ENCODE data around the gene MYO15A.

The MYO15A gene

DNA sequence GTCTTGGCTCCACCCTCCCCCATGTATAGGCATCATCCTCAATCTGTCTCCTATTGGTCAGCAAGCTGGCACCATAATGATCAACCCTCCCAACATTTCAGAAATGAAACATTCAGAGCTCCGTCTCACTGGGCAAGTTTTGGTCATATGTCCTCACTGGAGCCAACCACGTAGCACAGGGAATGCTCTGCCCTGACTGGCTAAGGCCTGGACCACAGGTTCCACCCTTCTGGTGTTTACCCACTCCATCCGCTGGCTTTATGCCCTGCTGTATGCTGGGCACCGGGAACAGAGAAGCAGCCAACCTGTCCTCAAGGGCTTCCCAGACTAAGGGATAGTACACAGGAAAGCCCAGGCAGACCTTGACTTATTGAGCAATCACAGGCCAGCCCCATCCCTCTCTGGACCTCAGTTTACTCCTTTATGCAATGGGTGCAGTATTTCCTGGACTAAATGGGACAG, 20.5 kb downstream of the MYO15A start:
- peak; percentile 59 for DNase-seq (ENCODE audit: low spot score)

DNA sequence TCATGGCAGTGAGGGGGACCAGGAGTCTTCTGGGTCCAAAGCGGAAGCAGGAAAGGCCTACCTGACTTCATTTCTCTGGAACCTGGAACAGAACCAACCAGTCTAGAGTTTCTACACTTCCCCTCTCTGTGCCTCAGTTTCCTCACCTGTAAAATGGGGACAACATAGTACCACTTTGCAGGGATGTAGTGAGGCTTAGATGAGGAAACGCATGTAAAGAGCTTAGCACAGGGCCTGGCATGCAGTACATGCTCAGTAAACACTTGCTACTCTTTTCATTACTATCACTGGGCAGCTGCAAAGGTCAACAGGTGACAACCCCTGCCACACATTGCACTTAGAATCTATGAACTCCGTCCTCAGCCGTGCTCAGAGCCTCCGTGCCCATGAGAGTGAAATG, 24.2 kb downstream of the MYO15A start:
- no peak for DNase-seq (ENCODE audit: low spot score)

DNA sequence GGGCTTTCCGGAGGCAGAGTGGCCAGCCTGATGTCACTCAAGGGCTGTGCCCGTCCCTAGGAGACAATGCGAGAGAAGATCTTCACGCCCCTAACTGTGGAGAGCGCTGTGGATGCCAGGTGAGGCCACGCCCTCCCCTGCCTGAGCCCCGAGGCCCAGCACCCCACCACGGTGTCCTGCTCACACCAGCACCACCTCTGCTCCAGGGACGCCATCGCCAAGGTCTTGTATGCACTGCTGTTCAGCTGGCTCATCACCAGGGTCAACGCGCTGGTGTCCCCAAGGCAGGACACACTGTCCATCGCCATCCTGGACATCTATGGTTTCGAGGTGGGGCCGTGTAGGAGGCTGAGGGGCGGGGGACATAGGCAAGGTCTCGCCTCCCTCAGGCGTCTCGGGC, 27.8 kb downstream of the MYO15A start:
- DNase-seq (ENCODE audit: low spot score) = no peak

DNA sequence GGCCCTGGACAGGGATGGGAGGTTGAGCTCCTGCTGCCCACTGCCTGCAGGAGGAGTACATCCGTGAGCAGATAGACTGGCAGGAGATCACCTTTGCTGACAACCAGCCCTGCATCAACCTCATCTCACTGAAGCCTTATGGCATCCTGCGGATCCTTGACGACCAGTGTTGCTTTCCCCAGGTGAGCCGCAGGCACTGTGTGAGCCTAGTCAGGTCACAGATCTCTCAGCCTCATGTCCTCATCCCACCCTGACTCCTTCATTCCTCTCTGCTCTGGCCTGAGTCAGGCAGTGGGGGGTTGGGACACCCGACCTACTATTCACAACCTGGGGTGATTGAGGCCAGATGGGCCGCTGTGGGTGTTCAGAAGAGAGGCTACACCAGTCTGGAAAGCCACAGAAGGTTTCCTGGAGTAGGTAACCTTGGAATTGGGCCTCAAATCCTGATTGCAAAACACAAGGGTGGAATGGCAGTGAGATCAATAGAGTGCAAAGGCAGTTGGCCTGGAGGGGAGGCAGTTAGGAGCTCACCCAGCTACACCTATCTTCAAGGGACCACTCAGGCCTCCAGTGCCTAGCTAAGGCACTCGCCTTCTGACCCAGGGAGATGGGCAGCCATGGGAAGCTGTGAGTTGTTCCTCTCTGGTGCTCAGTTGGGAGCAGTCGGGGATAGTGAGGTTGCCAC, 29.7 kb downstream of the MYO15A start:
- no peak for DNase-seq (ENCODE audit: low spot score)

DNA sequence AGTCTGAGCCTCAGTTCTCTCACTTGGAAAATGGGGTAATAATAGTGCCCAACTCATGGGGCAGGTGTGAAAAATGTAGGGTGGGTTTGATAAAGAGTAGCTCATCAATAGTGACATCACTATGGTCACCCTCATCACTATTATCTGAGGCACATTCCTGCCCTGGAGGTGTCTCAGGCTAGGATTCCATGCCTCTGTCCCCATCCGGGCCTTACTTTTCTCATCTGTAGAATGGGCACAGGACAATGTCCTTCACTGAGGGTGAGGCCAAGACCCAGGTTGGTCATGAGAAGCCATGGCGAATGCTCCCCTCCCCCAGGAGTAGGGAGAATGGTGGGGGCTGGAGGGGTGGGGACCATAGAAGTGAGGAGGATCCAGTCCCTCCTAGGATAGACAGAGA, 30.5 kb downstream of the MYO15A start:
- no peak for DNase-seq (ENCODE audit: low spot score)

DNA sequence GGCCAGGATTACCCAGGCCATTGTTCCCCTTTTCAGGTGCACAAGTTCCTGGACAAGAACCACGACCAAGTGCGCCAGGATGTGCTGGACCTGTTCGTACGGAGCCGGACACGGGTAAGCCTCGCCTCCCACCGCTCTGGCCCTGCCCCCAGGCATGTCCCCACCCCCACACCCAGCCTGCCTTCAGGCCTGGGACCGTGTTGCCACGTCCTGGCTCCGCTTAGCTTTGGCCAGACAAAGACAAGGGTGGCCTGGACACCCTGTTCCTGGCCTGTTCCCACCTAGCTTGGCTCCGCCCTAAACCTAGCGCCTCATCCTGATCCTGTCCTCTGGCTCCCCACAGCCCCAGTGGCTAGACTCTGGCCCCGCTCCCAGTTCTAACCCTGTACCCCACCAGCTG, 30.9 kb downstream of the MYO15A start:
- no peak for DNase-seq (ENCODE audit: low spot score)

DNA sequence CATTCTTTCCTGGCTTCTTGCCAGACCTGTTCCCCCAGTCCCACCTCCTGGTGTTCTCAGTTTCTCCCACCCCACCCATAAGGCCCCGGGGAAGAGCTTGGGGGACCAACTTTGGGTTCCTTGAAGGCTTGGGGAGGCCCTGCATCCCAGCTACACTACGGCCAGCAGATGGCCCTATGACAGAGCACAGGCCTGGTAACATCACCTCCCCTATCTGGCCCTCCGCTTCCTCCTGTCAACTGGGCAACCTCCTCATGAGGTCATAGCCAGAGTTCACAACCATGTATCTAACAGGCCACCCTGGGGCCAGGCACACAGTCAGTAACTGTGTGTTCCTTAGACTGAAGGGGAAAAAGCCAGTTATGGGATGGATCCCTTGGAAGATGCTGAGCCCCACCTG, 31.4 kb downstream of the MYO15A start:
- DNase-seq (ENCODE audit: low spot score) = peak; percentile 61

DNA sequence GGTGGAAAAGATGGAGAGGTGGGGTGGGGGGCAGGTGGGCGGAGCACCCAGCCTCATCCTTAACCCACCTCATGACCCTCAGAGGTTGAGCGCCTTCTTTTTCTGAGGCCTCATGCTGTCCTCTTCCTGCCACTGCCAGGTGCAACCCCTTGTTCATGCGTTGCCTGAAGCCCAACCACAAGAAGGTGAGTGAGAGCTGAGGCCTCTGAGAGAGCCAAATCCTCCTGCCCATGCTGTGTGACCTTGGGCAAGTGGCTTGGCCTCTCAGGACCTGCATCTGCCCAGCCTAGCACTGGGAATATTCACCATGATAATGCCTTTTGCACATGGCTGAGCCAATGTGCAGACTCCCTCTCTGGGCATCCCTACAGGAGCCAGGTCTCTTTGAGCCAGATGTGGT, 32.1 kb downstream of the MYO15A start:
- DNase-seq (ENCODE audit: low spot score) = no peak

DNA sequence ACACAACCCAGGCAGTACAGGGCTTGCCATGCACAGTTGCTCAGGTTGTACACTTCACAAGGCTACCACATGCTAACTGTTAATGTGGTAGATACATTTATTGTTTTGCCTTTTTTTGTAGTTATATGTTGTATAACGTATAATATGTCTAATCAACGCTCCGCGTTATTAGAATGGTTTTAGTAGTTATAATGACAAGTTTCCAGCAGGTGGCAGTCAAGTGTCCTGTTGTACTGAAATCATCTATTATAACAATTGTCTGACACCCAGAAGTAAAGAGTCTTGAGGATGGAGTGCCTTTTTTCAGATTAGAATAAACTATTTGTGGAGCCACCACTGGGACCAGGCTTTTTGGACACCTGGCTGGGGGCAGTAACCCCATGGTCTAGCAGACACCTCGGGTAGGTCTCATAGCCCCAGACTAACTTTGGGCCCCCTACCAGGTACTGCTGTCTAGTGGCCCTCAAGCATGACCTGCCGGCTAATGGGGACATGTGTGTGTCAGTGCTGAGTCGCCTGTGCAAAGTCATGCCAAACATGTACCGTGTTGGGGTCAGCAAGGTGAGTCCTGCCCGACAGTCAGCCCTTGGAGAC, 32.8 kb downstream of the MYO15A start:
- DNase-seq (ENCODE audit: low spot score) = peak; percentile 68

DNA sequence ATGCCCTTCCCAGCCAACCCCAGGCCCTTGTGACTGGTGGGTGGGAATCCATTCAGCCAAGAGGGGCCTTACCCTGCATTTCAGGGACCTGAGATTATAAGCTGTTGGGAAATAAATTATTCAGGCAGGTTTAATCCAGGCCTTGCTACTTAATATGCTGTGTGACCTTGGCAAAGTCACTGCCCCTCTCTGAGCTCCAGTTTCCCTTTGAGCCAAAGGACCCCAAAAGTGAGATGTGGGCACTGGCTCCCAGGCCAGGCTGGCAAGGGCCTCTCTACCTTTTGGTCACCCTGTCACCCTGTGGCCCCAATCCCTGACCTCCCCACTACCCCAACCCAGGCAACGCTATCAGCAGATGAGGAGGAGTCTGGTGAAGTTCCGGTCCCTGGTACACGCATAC, 33.9 kb downstream of the MYO15A start:
- no peak for DNase-seq (ENCODE audit: low spot score)

DNA sequence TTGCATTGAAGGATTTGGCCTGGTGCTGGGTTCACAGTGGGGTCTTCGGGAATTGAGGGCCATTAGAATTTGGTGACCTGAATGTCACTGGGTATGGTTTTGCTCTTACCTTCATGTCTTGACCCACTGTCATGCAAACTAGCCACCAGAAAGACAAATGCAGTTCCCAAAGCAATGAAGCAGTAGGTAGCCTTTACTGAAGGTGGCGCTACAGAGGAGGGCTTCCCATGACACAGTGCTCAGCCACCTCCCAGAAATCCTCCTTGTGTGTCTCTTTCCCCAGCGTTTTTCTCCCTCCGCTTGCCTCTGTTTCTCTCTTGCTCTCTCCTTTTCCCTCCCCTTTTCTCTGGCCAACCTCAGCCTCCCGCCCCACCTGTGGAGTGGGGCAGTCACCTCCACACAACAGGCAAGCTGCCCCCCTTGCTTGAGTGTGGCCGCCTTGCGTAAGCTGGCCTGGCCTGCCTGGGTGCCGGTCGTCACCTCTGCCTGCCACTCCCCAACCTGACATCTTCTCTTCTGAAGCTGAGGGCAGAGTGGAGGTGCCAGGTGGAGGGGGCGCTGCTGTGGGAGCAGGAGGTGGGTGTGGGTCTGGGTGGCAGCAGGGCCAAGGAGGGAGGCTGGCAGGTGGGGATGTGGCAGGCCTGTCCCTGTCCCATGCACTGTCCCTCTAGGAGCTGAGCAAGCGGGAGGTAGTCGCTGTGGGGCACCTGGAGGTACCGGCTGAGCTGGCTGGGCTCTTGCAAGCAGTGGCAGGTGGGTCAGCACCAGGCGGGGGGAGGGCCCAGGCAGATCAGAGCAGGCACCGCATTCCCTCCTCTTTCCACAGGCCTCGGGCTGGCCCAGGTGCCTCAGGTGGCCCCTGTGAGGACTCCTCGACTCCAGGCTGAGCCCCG, 34.7 kb downstream of the MYO15A start:
- no peak for DNase-seq (ENCODE audit: low spot score)

DNA sequence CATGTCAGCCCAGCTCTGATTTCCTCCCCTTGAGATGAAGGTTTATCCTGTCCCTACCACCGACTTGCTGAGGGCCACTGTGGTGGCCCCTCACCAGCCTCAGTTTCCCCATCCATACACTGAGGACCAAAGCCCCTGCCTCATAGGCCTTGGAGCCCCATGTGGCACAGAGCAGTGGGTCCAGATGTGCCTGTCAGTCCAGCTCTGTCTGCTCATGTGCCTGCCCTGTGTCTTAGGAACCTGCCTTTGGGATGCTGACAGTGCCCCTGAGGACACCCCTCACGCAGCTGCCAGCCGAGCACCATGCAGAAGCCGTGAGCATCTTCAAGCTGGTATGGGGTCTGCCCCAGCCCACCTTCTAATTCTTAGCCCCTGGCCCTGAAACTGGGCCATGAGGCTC, 35.7 kb downstream of the MYO15A start:
- DNase-seq (ENCODE audit: low spot score) = no peak

DNA sequence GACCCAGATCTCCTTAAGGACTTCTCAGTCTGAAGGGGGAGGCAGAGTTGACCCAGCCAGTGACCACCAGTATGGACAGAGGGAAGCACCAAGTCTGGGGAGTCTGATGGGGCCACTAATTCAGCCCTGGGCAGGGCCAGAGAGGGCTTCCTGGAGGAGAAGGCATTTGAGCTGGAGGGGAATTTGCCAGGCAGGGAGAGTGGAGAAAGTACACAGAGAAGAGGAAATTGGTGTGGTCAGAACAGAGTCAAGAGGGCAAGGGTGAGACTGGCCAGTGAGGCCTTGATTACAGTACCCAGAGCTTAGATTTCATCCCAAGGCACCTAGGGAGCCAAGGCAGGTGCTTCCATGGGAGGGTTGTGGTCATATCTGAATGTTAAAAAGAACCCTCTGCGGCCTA, 36.3 kb downstream of the MYO15A start:
- DNase-seq (ENCODE audit: low spot score) = no peak

DNA sequence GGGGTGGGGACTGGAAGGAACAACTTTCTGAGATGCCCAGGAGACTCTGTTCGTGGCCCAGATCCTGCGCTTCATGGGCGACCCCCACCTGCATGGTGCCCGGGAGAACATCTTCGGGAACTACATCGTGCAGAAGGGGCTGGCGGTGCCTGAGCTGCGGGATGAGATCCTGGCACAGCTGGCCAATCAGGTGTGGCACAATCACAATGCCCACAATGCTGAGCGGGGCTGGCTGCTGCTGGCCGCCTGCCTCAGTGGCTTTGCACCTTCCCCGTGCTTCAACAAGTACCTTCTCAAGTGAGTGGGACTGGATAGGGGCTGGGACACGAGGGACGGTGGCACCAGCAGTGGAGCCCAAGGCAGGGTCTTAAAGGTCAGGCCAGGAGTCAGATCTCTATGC, 37.3 kb downstream of the MYO15A start:
- no peak for DNase-seq (ENCODE audit: low spot score)

DNA sequence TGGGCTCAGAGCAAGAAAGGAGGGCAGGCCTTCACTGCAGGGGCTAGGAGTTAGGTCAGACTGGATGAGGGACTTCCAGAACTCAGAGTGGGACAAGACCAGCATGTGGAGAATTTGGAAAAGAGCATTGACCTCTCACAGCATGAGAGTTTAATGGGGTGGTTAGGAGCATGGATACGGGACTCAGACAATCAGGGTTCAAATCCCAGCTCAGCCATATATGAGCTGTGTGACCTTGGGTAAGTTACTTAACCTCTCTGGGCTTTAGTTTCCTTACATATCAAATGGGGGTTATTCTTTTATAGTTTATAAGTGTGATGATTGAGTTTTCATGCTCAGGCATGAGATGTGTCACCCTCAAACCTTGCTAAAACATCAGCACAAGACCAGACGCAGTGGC, 37.7 kb downstream of the MYO15A start:
- DNase-seq (ENCODE audit: low spot score) = no peak

DNA sequence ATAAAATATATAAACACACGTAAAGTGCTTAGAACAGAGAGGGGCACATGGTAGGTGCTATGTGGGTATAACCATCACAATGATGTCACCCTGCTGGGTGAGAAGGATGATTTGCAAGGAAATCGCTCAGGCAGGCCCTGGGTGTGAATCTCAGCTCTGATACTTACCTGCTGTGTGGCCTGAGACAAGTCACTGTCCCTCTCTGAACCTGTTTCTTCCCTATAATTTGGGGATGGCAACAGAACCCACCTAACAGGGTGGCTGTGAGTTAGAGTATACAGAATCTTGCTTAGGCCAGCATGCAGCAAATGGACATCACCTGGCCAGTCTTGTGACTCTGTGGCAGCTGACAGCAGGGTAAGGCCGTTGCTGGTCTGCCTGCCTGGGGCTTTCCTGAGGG, 38.4 kb downstream of the MYO15A start:
- no peak for DNase-seq (ENCODE audit: low spot score)

DNA sequence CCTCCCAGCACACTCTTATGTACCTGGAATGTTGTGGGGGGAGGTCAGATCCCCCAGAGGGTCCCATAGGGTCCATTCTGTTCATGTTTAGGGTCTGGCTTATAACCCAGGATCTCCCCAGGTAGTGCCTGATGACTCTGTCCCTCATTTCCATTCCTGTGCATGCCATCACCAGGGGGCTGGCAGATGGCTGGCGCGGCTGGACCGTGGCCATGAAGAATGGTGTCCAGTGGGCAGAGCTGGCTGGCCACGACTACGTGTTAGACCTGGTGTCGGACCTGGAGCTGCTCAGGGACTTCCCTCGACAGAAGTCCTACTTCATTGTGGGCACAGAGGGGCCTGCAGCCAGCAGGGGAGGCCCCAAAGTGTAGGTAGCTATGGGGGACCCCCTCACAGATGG, 40.0 kb downstream of the MYO15A start:
- DNase-seq (ENCODE audit: low spot score) = no peak

DNA sequence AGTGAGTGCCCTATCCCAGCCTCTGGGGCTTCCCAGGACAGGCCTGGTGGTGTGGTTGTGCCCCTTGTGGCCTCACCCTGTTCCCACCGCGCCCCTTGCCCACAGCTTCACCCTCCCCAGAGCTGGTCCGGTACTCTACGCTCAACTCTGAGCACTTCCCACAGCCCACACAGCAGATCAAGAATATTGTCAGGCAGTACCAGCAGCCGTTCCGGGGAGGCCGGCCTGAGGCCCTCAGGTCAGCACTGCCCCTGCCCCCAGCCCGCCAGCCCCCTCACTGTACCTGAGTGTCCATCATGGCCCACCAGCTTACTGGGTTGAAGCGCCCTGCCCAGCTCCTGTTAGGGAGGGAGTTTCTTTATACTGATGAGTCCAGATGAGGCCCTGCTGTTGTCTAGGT, 42.7 kb downstream of the MYO15A start:
- DNase-seq (ENCODE audit: low spot score) = no peak

DNA sequence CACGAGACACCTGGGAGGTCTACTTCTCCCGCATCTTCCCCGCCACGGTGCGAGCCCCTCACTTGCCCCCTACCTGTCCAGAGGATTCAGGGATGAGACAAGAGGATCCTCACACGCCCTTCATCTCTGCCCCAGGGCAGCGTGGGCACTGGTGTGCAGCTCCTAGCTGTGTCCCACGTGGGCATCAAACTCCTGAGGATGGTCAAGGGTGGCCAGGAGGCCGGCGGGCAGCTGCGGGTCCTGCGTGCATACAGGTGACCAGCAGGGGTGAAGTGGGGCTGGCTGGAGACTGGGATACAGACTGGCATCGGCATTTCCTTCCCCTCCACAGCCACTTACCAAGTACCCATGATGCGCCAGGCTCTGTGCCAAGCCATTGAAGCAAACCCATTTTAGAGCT, 46.6 kb downstream of the MYO15A start:
- DNase-seq (ENCODE audit: low spot score) = no peak

DNA sequence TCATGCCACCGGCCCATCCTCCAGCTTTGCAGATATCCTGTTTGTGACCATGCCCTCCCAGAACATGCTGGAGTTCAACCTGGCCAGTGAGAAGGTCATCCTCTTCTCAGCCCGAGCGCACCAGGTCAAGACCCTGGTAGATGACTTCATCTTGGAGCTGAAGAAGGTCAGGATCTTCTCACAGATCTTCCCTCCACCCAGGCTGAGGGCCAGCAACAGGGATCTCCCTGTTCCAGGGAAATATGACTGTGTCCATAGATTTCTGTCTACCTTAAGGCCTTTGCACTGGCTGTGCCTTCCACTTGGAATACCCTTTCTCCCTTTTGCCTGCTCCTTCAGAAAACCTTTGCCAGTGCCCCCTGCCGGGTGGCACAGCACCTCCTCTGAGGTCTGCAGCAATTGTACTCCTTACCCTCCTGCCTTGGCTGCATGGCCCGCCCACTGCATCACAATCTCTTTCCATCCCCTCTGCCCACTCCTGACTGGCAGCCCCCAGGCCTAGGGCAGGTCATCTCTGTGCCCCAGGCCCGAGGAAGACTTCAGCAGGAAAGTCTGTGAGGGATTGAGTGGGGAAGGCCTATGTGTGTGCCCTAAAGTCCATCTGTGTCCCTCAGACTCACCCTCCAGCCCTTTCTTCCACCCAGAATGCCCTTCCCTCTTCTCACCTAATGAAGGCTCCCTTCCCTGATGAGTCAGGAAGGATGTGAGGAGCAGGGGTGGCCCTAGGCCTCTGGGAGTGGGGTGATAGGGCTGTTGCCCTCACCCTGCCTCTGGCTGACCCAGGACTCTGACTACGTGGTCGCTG, 47.8 kb downstream of the MYO15A start:
- no peak for DNase-seq (ENCODE audit: low spot score)

DNA sequence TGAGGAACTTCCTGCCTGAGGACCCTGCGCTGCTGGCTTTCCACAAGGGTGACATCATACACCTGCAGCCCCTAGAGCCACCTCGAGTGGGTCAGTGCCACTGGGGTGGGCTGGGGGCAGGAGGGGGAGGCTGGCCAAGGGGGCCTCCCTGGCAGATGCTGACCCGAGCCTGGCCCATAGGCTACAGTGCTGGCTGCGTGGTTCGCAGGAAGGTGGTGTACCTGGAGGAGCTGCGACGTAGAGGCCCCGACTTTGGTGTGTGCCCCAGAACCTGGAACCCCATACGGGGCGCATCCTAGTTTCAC, 48.4 kb downstream of the MYO15A start:
- DNase-seq (ENCODE audit: low spot score) = no peak

DNA sequence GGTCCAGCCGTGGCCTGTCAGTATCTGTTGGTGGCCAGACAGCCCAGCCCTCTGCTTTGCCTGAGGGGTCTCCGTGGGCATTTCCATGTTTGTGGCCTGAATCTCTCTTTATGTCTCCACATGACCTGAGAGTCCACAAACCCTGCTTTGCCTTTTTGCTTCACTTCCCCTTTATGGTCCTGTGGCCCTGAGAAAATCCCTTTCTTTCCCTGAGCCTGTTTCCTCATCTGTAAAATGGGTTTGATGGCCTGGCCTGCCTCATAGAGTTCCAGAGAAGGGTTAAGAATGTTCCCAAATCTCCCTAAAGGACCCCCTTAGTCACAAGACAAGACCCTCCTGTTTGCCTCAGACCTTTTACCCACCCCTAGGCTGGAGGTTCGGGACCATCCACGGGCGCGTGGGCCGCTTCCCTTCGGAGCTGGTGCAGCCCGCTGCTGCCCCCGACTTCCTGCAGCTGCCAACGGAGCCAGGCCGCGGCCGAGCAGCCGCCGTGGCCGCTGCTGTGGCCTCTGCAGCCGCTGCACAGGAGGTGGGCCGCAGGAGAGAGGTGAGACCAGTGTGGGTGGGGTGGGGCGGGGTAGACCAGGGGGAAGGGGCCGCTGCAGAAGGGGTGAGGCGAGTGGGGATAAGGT, 48.9 kb downstream of the MYO15A start:
- DNase-seq (ENCODE audit: low spot score) = no peak
